ENCODE data around the gene PLA2G4C.
A peak's percentile ranks its signal among the peaks of the same experiment; 100 is the strongest.
"Not testable (repeated sequence)": the region's sequence is repeated elsewhere in the genome, so short reads cannot be mapped to it uniquely, and the experiment has no call there.

PLA2G4C gene

GRCh38 chr19:48095612-48096175 lies 14.9 kb downstream of the PLA2G4C start:
- no peak for TF ChIP-seq CTCF (IDR thresholded peaks at IDR 0.05; ENCODE audit: low read depth, low read length)
- no peak for DNase-seq (ENCODE audit: low read depth)

GRCh38 chr19:48094855-48095203 lies 15.8 kb downstream of the PLA2G4C start:
- TF ChIP-seq MAX (IDR thresholded peaks at IDR 0.05; ENCODE audit: low read depth, low read length) (no peak), POLR2A (IDR thresholded peaks at IDR 0.05; ENCODE audit: extremely low read depth, insufficient read length) (no peak), CTCF (IDR thresholded peaks at IDR 0.05; ENCODE audit: low read depth, low read length) (no peak), MYC (IDR thresholded peaks at IDR 0.05; ENCODE audit: low read depth, low read length) (no peak)
- H3K4me3 ChIP-seq (ENCODE audit: low read depth, low read length): no peak overlapping the region
- no peak for DNase-seq (ENCODE audit: low read depth)

More at GRCh38 chr19:48095612-48096175, 14.9 kb downstream of the PLA2G4C start:
- no peak overlapping the region for H3K4me3 ChIP-seq (ENCODE audit: low read depth, low read length)

GRCh38 chr19:48094129-48094854 lies 16.3 kb downstream of the PLA2G4C start:
- no peak for TF ChIP-seq MYC (IDR thresholded peaks at IDR 0.05; ENCODE audit: low read depth, low read length)
- TF ChIP-seq POLR2A (IDR thresholded peaks at IDR 0.05; ENCODE audit: extremely low read depth, insufficient read length): no peak
- no peak for TF ChIP-seq CTCF (IDR thresholded peaks at IDR 0.05; ENCODE audit: low read depth, low read length)
- DNase-seq (ENCODE audit: low read depth): no peak

GRCh38 chr19:48091111-48091718 lies 19.4 kb downstream of the PLA2G4C start:
- not testable (repeated sequence) for H3K4me3 ChIP-seq (ENCODE audit: low read depth, low read length); DNase-seq (ENCODE audit: low read depth)

More at GRCh38 chr19:48094129-48094854, 16.3 kb downstream of the PLA2G4C start:
- H3K4me3 ChIP-seq (ENCODE audit: low read depth, low read length): no peak overlapping the region

GRCh38 chr19:48090281-48090802 lies 20.3 kb downstream of the PLA2G4C start:
- no peak for TF ChIP-seq POLR2A (IDR thresholded peaks at IDR 0.05; ENCODE audit: extremely low read depth, insufficient read length)
- TF ChIP-seq MYC (IDR thresholded peaks at IDR 0.05; ENCODE audit: low read depth, low read length): no peak
- no peak for TF ChIP-seq CTCF (IDR thresholded peaks at IDR 0.05; ENCODE audit: low read depth, low read length)
- no peak for TF ChIP-seq MAX (IDR thresholded peaks at IDR 0.05; ENCODE audit: low read depth, low read length)
- no peak overlapping the region for H3K4me3 ChIP-seq (ENCODE audit: low read depth, low read length)
- DNase-seq (ENCODE audit: low read depth): peak; percentile 54

- H3K4me3 ChIP-seq (ENCODE audit: low read depth, low read length); DNase-seq (ENCODE audit: low read depth): not testable (repeated sequence)
Observed at GRCh38 chr19:48088991-48089390, 21.6 kb downstream of the PLA2G4C start.

Measured in NB4 (cell line).